Cardiac fibroblast (primary cell): Measurements from ENCODE around the gene BACH2.

Source experiments
- DNase-seq, 2 donors: peaks; one replicate each; pipeline versions ENCODE4 v3.0.0 to v3.0.0-alpha.2; 2010; ENCODE audit warnings: low read depth in 2 of 2
- H3K4me3 ChIP-seq, 2 donors: replicated peaks in 1 of 2; 1 replicate in 1 of 2; 2 replicates in 1 of 2; pipeline ENCODE4 v1.5.1; 2011; ENCODE audit warnings: low read depth in 2 of 2, low read length in 2 of 2, mild to moderate bottlenecking in 2 of 2, moderate library complexity in 1 of 2
- TF ChIP-seq, protein P1 (sequence below): IDR thresholded peaks from one replicate; pipeline ENCODE4 v1.5.1; 2011; ENCODE audit warnings: low read depth, mild to moderate bottlenecking, low read length, inconsistent platforms

BACH2 gene

GRCh38 chr6:89940225-89941027, 356.2 kb downstream of the BACH2 start:
- peak; percentile 89 for DNase-seq
- no peak overlapping the region for H3K4me3 ChIP-seq
- TF ChIP-seq, protein P1, sequence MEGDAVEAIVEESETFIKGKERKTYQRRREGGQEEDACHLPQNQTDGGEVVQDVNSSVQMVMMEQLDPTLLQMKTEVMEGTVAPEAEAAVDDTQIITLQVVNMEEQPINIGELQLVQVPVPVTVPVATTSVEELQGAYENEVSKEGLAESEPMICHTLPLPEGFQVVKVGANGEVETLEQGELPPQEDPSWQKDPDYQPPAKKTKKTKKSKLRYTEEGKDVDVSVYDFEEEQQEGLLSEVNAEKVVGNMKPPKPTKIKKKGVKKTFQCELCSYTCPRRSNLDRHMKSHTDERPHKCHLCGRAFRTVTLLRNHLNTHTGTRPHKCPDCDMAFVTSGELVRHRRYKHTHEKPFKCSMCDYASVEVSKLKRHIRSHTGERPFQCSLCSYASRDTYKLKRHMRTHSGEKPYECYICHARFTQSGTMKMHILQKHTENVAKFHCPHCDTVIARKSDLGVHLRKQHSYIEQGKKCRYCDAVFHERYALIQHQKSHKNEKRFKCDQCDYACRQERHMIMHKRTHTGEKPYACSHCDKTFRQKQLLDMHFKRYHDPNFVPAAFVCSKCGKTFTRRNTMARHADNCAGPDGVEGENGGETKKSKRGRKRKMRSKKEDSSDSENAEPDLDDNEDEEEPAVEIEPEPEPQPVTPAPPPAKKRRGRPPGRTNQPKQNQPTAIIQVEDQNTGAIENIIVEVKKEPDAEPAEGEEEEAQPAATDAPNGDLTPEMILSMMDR, result peak; percentile 70

DNA sequence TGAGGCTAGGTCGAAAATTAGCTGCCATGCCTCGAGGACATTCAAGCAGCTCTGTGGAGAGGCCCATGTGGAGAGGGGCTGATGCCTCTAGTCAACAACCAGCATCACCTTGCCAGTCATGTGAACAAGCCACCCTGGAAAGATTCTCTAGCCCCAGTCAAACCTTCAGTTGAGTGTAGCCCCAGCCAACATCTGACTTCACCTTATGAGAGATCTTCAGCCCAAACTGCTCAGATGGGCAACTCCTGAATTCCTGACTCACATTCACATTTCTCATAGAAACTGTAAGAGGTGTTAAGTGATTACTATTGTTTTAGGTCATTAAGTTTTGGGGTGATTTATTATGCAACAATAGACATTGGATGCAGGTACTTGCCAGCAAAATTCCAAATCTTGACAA, 357.5 kb downstream of the BACH2 start:
- DNase-seq, result no peak
- no peak overlapping the region for H3K4me3 ChIP-seq
- TF ChIP-seq, protein P1, result no peak

GRCh38 chr6:89938014-89938413, 358.6 kb downstream of the BACH2 start:
- DNase-seq, result no peak
- TF ChIP-seq, protein P1, result no peak
- H3K4me3 ChIP-seq, result no peak overlapping the region

DNA sequence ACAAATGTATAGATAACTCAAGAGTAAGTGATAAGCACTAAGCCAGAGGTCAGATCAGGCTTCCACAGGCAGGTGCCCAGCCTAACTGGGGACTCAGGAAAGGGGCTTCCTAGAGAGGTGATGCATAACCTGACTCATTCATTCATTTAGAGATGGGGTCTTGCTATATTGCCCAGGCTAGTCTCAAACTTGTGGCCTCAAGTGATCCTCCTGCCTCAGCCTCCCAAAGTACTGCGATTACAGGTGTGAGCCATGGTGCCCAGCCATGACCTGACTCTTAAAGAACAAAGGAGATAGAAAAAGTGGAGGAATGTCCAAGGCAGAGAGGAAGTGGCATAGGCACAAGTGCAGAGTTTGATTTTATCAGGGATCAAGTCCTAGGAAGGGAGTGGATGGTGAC, 360.5 kb downstream of the BACH2 start:
- no peak overlapping the region for H3K4me3 ChIP-seq
- DNase-seq, result no peak
- TF ChIP-seq, protein P1, result no peak

DNA sequence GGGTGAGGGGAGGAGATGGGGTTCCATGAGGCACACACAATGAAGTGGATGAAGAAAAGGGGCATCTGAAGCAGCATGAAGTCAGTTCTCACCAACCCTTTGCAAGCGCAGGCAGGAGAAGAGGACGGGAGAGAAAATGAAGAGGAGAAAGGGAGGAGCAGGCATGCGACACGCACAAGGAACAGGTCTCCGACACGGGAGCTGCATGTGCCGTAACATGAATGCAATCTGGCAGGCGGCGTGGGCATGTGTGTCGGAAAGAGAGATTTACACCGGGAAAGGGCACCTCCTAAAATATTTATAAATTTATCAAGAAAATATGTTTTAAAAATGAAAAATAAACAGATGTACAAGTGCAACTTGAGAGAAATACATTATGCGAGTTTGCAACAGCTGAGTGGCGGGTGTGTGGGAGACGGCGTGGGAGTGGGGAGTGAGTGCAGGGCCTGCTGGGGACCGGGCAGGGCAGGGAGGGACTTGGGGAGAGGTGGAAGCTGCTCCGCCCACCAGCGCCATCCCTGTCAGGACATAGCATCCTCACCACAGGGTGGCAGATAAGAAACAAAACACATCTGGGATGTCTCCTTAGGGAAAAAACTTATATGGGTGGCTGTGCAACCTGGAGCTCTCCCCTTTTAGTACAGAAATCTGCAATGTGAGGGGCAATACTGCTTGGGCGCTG, 361.8 kb downstream of the BACH2 start:
- H3K4me3 ChIP-seq, result no peak overlapping the region
- no peak for DNase-seq
- TF ChIP-seq, protein P1, result no peak

DNA sequence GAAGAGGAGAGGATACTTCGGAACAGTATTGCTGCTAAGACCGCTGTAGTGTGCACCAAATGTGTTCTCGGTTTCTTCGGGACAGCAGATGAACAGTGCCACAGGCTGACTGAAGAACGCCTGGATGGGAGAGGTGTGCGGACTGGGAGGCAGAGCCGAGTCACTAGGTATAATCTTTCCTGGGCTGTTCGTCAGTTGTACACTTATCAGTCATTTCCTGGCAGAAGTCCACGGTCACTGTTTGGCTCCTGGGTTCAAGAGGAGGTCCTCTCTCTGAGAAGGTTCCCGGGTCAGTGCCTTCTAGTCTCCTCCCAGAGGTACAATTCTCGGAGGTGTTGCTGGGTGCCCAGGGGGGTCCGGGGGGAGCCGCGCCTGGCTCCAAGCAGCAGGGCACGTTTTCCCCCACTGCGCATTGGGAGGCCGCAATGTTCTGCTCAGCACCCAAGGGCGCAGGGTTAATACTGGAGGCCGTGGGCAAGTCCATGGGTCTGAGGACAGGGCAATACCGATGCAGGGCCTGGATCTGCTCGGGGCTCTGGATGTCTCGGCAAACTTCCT, 364.3 kb downstream of the BACH2 start:
- TF ChIP-seq, protein P1, result no peak
- DNase-seq, result no peak
- no peak overlapping the region for H3K4me3 ChIP-seq
